ENCODE results near the gene MLLT3.

MLLT3 gene

DNA sequence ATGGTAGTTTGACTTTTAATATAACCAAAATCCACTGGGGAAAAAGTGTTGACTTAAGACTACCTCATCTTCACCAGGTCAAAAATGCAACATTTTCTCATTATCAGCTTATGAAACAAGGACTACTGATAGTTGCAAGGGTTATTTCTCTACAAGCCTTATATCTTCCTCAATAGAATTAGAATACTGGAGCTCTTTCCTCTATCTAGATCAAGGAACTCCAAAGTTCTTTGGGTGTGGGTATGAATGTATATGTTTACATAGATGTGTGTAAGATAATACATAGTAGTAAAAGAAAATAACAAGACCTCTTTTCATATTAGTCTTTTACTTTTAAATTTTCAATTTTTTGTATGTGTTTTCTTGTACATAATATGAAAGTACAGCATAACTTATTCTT is 244.5 kb downstream of the MLLT3 start:
- DNase-seq (ENCODE audit: low spot score) = no peak

GRCh38 chr9:20376731-20377375 is 245.4 kb downstream of the MLLT3 start:
- no peak for DNase-seq (ENCODE audit: low spot score)

DNA sequence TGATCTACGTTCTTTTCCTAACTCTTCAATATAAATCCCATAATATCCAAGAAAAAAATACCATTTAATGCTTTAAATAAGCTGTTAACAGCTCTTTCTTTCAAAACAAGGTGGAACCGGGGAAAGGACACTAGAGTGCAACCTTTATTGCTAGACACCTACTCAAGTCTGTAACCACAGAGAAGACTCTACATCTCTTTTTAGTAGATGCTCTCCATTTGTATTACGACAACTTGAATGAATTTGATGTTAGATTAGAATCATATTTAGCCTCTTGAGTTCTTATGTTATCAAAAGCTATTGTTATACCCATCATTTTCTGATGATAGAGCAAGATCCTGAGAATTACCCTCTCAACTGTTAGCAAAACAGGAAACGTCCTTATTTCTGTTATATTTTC is 246.3 kb downstream of the MLLT3 start:
- DNase-seq (ENCODE audit: low spot score) = no peak

GRCh38 chr9:20373263-20373662 is 249.0 kb downstream of the MLLT3 start:
- no peak for DNase-seq (ENCODE audit: low spot score)

DNA sequence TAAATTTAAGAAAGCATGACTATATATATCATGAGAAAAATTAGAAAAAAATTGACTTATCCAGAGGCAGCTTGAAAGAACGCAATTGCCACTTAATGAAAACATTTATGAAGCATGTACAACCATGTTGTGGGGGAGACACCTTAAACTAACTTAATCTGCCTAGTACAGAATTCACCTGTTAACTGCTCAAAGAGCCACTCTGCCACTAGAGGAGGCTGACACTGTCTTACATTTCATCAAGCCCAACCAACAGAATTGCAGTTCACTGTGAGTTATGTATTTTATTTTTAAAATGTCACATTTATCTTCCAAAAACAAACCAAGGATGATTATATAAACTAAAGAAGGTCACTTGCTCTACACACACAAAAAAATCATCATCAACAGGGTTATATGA is 252.9 kb downstream of the MLLT3 start:
- DNase-seq (ENCODE audit: low spot score) = no peak

DNA sequence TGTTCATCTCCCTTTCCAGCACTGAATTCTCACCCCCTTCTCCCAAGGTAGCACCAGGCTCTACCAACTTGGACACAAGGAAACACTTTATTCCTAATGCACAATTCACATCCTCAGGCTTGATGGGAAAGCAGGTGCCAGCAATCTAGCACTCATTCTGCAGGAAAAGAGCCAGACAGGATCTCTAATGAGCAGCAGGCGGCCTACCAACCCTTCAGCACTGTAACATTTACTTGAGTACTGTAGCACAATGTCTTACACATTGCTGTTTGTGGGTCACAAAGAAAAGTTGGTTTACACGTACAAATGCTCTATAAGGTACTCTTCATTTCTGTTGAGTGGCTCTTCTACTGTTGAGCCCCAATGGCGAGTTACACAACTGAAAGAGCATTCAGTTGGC is 254.4 kb downstream of the MLLT3 start:
- no peak for DNase-seq (ENCODE audit: low spot score)

DNA sequence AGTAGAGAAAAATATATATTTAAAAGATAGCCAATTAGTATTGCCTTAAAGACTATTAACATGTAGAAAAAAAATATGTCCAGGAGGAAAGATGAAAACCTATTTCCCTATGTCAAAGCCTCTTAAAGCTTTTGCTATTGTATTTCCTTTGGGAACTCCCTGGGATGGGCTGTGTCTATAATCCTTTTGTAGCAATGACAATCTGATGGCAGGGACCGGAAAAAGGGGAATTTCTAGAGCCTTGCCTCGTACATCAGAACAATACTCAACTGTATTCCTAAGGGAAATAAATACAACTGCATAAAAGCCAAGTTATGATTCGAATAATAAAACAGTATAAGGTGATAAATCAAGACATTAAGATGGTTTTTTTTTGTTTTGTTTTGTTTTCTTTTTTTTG is 257.3 kb downstream of the MLLT3 start:
- DNase-seq (ENCODE audit: low spot score) = no peak

- DNase-seq (ENCODE audit: low spot score) = no peak
These were observed 259.1 kb downstream of the MLLT3 start for GRCh38 chr9:20363233-20363632.

GRCh38 chr9:20361656-20362570 is 260.4 kb downstream of the MLLT3 start:
- no peak for DNase-seq (ENCODE audit: low spot score)

GRCh38 chr9:20361229-20361628 is 261.1 kb downstream of the MLLT3 start:
- DNase-seq (ENCODE audit: low spot score) = no peak

DNA sequence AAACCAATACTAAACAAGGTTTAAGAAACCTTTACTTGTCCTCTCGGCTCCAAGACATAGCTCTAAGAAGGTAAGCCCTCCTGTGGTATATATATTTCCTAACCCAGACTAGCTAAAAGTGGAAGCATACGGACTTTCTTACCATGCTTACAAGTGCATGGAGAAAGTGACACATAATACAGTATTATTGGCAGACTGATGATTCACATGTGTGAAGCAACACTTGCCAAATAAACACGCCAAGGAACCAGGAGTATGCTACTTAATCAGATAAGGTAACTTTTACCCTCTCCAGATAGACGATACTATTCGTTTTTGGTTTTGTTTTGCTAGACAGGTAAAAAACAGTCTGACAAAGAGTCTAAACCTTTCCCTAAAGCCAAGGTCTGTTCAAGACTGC is 264.1 kb downstream of the MLLT3 start:
- DNase-seq (ENCODE audit: low spot score) = peak; percentile 14

- DNase-seq (ENCODE audit: low spot score) = no peak
These were observed 265.3 kb downstream of the MLLT3 start for GRCh38 chr9:20357037-20357432.

- peak; percentile 77 for DNase-seq (ENCODE audit: low spot score)
These were observed 265.8 kb downstream of the MLLT3 start for GRCh38 chr9:20356403-20357036.

DNA sequence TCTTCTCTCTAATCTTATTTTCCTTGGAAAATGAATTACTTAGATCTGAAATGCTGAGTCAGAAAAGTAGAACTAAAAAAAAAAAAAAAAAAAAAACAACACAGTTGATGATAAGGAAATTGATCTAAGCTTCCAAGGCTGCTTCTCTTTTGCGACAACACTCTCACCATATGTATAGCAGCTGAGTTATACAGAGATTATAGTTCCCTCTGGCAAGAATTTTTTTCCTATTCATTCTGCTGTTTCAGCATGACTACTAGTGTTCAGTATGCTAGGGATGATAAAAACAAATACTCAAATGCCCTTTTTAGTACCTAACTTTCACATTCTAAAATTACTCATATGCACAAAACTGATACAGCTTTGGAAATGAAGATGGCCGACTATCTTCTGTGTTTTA is 267.3 kb downstream of the MLLT3 start:
- DNase-seq (ENCODE audit: low spot score) = no peak

- no peak for DNase-seq (ENCODE audit: low spot score)
These were observed 268.2 kb downstream of the MLLT3 start for GRCh38 chr9:20353931-20354652.

GRCh38 chr9:20353524-20353923 is 268.8 kb downstream of the MLLT3 start:
- DNase-seq (ENCODE audit: low spot score) = no peak

GRCh38 chr9:20352591-20352990 is 269.7 kb downstream of the MLLT3 start:
- no peak for DNase-seq (ENCODE audit: low spot score)

GRCh38 chr9:20351715-20352114 is 270.6 kb downstream of the MLLT3 start:
- DNase-seq (ENCODE audit: low spot score) = no peak

DNA sequence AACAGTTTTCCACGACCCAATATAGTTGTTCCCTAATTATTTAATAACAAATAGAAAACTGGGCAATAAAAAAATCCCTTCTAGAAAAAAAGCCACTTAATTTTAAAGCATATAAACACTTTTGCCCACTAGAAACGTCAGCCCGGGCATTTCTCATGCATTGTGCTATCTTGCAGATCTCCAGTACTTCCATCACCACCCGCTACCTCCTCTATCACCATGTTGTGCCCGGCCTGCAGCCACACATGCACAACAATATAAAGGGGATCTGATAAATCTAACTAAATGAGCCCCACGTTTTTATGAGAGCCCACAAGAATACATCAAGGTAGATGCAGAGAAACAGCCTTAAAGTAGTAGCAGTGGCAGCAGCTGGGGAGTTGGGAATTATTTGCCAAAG is 272.7 kb downstream of the MLLT3 start:
- no peak for DNase-seq (ENCODE audit: low spot score)

- no peak for DNase-seq (ENCODE audit: low spot score)
These were observed 279.0 kb downstream of the MLLT3 start for GRCh38 chr9:20343325-20343724.

DNA sequence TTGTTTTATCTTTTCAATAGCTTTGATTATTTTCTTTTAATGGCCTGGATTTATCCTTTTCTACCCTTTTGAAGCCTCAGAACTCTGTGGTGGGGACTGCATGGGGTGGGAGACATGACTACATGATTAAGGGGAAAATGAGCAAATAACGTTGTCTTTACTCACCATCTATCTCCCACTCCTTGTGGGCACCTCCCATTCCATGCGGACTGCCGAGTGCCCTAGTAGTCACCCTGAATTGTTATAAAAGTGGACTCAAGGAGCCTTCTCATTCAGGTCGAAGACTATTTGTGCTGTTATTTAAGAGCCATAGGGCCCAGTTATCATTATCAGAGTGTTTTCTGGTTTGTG is 281.8 kb downstream of the MLLT3 start:
- no peak for DNase-seq (ENCODE audit: low spot score)

- DNase-seq (ENCODE audit: low spot score) = no peak
These were observed 286.5 kb downstream of the MLLT3 start for GRCh38 chr9:20335668-20336332.
